Hematopoietic multipotent progenitor cell treated with erythropoietin and hydrocortisone succinate and interleukin-3 and kit ligand, for 4 days (in vitro differentiated cells): Measurements from ENCODE around the gene ST6GALNAC5.

Experiments
- DNase-seq: peaks from one replicate; pipeline ENCODE4 v3.0.0-alpha.2; 2015

ST6GALNAC5 gene

GRCh38 chr1:77056525-77056924 is 189.2 kb downstream of the ST6GALNAC5 start:
- no peak for DNase-seq

DNA sequence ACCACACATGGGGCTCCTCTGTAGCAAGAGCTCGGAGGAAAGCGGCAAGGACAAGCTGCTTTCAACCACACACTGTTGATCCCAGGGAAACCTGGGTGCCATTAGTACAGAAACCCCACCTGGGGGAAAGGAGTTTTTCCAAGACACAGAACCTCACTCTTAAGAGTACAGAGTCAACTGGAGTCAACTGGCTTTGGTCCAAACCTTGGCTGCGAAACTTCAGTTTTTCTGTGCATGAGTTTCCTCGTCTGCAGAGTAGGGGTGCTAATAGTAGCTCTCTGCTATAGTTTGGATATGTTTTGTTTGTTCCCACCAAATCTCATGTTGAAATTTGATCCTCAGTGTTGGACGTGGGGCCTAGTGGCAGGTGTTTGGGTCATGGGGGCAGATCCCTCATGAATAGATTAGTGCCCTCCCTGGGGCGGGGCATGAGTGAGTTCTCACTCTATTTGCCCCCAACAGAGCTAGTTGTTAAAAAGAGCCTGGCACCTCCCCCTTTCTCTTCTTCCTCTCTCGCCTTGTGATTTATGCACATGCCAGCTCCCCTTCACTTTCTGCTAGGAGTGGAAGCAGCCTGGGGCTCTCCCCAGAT is 190.8 kb downstream of the ST6GALNAC5 start:
- no peak for DNase-seq

GRCh38 chr1:77060000-77060399 is 192.7 kb downstream of the ST6GALNAC5 start:
- DNase-seq: peak; percentile 50

DNA sequence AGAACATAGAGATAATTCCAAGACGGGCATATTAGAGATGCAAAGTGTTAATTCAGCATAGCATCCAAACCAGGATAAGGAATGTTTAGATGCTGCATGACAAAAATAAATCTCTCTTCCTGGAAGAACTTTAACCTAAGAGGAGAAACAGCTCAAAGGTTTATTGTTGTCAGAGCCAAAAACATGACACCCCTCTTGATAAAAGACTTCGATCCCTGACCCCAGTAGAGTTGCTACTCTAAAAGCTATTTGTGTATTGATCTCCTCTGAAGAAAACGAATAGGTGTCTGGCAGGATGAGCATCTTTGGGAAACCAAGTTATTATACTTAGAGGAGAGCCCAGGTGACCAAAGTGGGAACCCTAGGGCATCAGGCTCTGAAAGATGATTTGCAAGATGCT is 193.9 kb downstream of the ST6GALNAC5 start:
- DNase-seq: no peak

DNA sequence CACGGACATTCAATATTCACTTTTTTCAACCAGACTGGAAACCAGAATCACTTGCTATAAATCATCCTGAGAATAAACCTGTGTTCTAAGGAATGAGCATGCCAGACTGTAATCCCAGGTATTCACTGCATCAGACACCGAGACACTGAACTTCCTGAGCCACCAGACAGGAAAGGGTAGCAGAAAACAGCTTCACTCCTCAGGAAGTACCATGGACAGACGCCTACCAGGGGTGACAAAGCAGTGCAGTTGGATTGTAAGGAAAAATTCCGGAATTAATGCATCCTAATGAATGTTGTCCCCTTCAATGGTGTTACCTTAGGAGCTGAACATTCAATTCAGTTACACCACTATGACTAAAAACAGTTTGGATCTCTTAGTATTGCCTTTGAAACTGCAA is 195.8 kb downstream of the ST6GALNAC5 start:
- DNase-seq: no peak

DNA sequence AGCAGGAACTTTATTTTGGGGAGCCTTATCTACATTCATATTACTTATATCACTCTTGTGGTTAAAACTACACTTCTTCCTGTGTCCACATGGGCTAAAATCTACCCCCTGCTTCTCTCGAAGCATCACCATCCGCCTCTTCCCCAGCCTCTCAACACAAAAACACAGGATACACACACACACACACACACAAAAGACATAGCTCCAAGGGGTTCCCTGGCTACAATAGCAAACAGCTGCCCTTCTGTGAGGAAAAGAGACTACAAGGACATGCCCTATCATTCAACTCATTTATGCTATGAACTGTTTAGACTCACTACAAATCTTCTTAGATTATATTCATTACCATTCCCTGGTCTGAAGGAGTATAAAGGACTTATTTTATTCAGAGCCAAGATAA is 197.0 kb downstream of the ST6GALNAC5 start:
- DNase-seq: no peak

DNA sequence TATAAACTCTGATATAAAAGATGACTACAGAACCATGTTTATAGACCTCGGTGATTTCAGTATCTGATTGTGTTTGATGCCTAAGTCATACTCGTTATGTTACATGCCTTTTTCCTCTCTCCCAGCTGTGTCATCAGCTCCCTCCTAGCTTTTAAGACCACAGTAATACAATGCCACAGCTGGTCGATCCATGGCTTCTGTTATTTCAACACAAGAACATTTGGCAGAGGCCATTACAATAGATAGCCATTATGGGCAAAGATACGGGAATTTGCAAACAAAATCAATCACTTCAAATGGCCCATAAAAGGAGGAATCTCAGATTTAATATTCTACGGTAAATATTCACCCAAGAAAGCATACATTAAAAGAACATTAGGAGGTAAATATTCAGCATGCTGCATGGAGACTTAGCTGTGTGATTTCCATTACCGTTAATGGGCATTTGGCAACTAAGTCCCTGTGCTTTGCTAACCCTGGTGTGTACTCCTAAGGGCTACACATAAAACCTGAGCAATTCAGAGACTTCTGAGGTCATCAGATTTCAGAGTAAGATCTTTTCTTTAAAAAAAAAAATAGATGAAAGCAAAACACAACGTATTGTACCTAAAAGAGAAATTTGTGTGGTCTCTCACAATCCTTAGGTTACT is 198.5 kb downstream of the ST6GALNAC5 start:
- DNase-seq: no peak

GRCh38 chr1:77068013-77068412 is 200.7 kb downstream of the ST6GALNAC5 start:
- DNase-seq: no peak

DNA sequence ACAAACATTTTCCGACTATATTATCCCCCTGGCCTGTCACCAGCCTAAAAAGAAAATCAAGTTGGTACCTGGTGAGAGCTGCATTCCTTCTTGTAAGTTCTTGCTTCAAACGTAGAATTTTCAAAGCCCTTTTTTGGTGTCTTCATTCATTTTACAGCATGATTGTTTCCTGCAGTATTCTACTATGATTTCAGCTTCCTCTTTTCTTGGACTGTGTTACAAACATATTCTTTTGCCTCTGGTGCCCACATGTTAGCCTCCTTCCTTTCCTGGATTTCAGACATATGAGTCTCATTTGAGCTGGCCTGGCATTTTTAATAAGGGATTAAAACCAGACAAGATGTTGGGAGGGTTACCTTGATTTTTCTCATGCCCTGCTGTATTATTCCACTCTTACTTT is 209.5 kb downstream of the ST6GALNAC5 start:
- peak; percentile 29 for DNase-seq

- no peak for DNase-seq
These were observed 214.6 kb downstream of the ST6GALNAC5 start for GRCh38 chr1:77081834-77082233.

DNA sequence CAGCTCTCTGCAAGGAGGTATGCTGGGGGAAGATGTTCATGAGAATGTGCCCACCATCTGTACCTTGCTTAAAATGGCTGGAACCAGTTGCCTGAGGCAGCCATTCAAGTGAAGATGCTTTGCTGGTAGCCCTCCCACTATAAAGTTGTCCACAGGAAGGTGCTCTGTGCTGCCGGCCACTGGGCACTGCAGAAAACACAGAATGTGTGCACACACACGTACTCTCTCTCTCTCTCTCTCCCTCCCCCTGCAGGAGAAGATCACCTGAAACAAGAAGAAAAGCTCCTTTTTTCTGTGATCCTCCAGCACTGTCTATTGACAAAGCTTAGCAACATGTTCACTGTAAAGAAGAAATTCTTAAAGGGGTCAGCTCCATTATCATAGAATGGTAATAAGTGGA is 217.2 kb downstream of the ST6GALNAC5 start:
- DNase-seq: no peak

DNA sequence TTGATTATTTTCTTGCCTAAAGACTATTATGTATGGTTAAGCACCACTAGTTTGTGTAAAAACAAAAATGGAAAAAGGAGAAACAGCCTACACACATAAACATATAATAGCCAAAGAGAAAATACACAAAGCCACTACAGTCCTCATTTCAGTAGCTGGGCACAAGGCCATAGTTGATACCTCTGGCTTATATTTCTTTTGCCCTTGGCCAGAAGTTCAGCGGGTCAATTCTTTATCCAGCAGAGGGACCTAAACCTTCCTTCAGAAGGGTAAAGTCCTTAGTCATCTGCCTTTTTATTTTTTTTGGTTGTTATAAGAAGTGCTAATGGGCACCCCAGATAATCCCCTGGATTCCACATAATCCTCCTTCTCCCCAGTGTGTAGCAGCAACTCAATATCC is 217.8 kb downstream of the ST6GALNAC5 start:
- no peak for DNase-seq

DNA sequence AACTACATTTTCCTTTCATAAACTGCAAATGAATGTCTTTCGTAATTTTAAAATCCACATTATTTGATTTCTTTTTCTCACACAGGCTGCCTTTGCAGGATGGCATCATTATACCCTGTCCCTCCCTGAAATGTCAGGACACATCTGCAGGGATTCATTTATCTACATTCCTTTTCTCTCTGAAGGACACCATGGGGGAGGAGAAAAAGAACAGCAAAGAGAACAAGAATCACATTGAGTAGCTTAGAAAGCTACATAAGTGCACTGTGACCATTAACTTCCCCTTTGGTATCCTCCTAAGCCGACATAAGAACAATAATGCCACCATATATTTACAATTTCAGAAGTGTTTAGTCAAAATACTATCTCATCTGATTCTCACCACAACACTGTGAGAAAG is 222.5 kb downstream of the ST6GALNAC5 start:
- no peak for DNase-seq

DNA sequence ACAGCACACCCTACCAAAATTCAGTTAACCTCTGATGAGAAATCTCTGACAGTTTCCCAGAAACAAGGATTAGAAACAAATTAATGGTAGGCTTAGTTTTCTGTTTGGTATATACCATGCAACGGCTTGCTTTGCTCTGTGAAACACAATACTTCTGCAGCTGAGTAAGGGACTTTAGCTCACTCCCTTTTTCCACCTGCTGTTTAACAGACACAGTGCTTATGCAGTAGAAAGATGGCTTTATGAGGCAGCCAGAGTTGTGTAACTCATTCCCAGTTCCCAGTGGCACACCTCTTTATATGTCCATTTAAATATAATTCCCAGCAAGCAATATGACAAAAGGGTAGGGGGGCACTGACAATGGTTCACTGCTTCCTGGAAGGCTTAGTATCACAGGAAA is 228.0 kb downstream of the ST6GALNAC5 start:
- DNase-seq: no peak

DNA sequence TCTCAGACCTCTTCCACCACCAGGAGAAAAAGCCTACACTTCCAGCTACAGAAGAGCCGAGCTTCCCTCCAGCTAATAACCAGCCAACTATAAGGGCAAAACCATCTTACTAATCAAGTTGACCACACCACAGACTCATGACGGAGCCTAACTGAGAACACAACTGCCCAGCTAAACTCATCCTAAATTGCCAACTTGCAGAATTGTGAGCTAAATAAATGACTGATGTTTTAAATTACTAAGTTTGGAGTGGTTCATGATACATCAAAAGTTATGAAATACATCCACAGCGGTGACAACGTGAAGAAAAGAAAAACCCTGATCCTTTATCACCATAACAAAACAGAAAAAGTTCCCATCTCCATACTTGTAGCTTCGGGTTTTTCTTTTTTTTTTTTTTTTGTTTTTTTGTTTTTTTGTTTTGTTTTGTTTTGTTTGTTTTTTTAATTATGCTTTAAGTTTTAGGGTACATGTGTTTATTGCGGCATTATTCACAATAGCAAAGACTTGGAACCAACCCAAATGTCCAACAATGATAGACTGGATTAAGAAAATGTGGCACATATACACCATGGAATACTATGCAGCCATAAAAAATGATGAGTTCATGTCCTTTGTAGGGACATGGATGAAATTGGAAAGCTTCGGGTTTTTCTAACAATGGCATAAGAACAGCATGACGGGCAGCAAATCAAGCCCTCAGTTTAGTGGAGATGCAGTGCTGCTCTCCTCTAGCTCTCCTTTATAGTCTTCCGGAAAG is 229.4 kb downstream of the ST6GALNAC5 start:
- DNase-seq: no peak

- no peak for DNase-seq
These were observed 233.6 kb downstream of the ST6GALNAC5 start for GRCh38 chr1:77100875-77101274.

- DNase-seq: no peak
These were observed 236.2 kb downstream of the ST6GALNAC5 start for GRCh38 chr1:77103486-77103885.

- DNase-seq: no peak
These were observed 237.4 kb downstream of the ST6GALNAC5 start for GRCh38 chr1:77104672-77105071.
